GM13976 (cell line): ENCODE results near the gene MICA.
"Not testable (repeated sequence)": the region's sequence is repeated elsewhere in the genome, so short reads cannot be mapped to it uniquely, and the experiment has no call there.

Source experiments
- DNase-seq: peaks from one replicate; pipeline ENCODE4 v3.0.0; 2012; ENCODE audit warnings: low spot score
- CTCF ChIP-seq: IDR thresholded peaks from 2 replicates; pipeline ENCODE4 v1.5.1; 2012; ENCODE audit warnings: borderline replicate concordance, mild to moderate bottlenecking; ENCODE audit not compliant: insufficient read depth; ENCODE audit errors: extremely low read depth, missing control alignments, control extremely low read depth
- in situ Hi-C: fragments of 300-500 bp; cut with MboI; formaldehyde crosslinking; loops from one replicate; pipeline ENCODE4 v1.12.0; 2022; ENCODE audit warnings: low sequenced_read_pairs, mixed read lengths, inconsistent platforms; ENCODE audit not compliant: unreplicated experiment

The MICA gene

GRCh38 chr6:31441365-31442267, 38.2 kb downstream of the MICA start:
- in situ Hi-C loops = loop anchor here (5.0 kb wide), 1 partner anchor 44 kb away; no protein-coding TSS in a partner anchor
- peak; percentile 70 for TF ChIP-seq CTCF
- DNase-seq = peak; percentile 87

- in situ Hi-C loops = no loop called here
- DNase-seq = no peak
Observed at GRCh38 chr6:31446481-31446880, 43.1 kb downstream of the MICA start.

GRCh38 chr6:31446999-31447789, 43.8 kb downstream of the MICA start:
- in situ Hi-C loops, DNase-seq: not testable (repeated sequence)

More at GRCh38 chr6:31446481-31446880, 43.1 kb downstream of the MICA start:
- no peak for TF ChIP-seq CTCF

GRCh38 chr6:31450751-31451150, 47.4 kb downstream of the MICA start:
- DNase-seq = no peak
- in situ Hi-C loops = no loop called here
- no peak for TF ChIP-seq CTCF

- in situ Hi-C loops = no loop called here
Observed at GRCh38 chr6:31452859-31453258, 49.5 kb downstream of the MICA start.

GRCh38 chr6:31453259-31453658, 49.9 kb downstream of the MICA start:
- in situ Hi-C loops = no loop called here
- TF ChIP-seq CTCF = no peak
- DNase-seq = no peak

More at GRCh38 chr6:31452859-31453258, 49.5 kb downstream of the MICA start:
- TF ChIP-seq CTCF = no peak
- no peak for DNase-seq

- DNase-seq, in situ Hi-C loops: not testable (repeated sequence)
Observed at GRCh38 chr6:31459864-31460263, 56.5 kb downstream of the MICA start.
